ENCODE measurements around the gene QRSL1. TPM values are rescaled to one million over a fixed set of nuclear protein-coding genes. Genes with fewer than 3 reads are reported as not detected.

QRSL1 gene
- polyA plus RNA-seq, 1 donor from 2014 or later: 20.0 TPM

GRCh38 chr6:106670236-106670635 lies 40.9 kb downstream of the QRSL1 start:
- Histone ChIP-seq H3K27me3 (ENCODE audit: insufficient read depth, low read depth, low read length) (no peaks in the 10 kb centered on the region), H4K20me1 (ENCODE audit: insufficient read depth) (no peaks in the 10 kb centered on the region), H3K27ac (ENCODE audit: low read length) (no peak overlapping the region), H2AFZ (ENCODE audit: low read depth, low read length) (no peak overlapping the region), H3K79me2 (replicated peaks; ENCODE audit: insufficient read depth, low read length) (no peaks in the 10 kb centered on the region), H3K4me2 (ENCODE audit: low read length) (no peak overlapping the region), H3K9me3 (ENCODE audit: low read length) (no peaks in the 10 kb centered on the region), H3F3A (ENCODE audit: insufficient read depth, low read length, poor library complexity, severe bottlenecking) (no peaks in the 10 kb centered on the region), H3K4me3 (ENCODE audit: low read length) (no peak overlapping the region), H3K9me2 (ENCODE audit: insufficient read depth, low read length) (no peaks in the 10 kb centered on the region), H3K9ac (ENCODE audit: low read length) (no peak overlapping the region), H3K36me3 (ENCODE audit: insufficient read depth, low read length) (peaks cover 7% of the 10 kb centered on the region)
- TF ChIP-seq SMC3 (conservative IDR thresholded peaks at IDR 0.05; ENCODE audit: poor library complexity) (no peak), POLR2AphosphoS5 (IDR thresholded peaks at IDR 0.05) (no peak), EZH2 (IDR thresholded peaks at IDR 0.05; ENCODE audit: borderline replicate concordance, insufficient read depth, low read length, poor library complexity, severe bottlenecking) (no peak), REST (IDR thresholded peaks at IDR 0.05; ENCODE audit: borderline replicate concordance) (no peak), CTCF (IDR thresholded peaks at IDR 0.05; ENCODE audit: poor library complexity, severe bottlenecking) (no peak), MXI1 (conservative IDR thresholded peaks at IDR 0.05; ENCODE audit: poor library complexity, severe bottlenecking) (no peak), EP300 (conservative IDR thresholded peaks at IDR 0.05; ENCODE audit: poor library complexity, severe bottlenecking) (no peak), TAF1 (IDR thresholded peaks at IDR 0.05; ENCODE audit: low read depth) (no peak), RAD21 (conservative IDR thresholded peaks at IDR 0.05) (no peak)

GRCh38 chr6:106671651-106672050 lies 42.3 kb downstream of the QRSL1 start:
- Histone ChIP-seq H3K4me3 (ENCODE audit: low read length) (no peak overlapping the region), H3K9me3 (ENCODE audit: low read length) (no peaks in the 10 kb centered on the region), H3K4me2 (ENCODE audit: low read length) (no peak overlapping the region), H3K36me3 (ENCODE audit: insufficient read depth, low read length) (no peaks in the 10 kb centered on the region), H4K20me1 (ENCODE audit: insufficient read depth) (no peaks in the 10 kb centered on the region), H3K9me2 (ENCODE audit: insufficient read depth, low read length) (no peaks in the 10 kb centered on the region), H3K79me2 (replicated peaks; ENCODE audit: insufficient read depth, low read length) (no peaks in the 10 kb centered on the region), H3K27me3 (ENCODE audit: insufficient read depth, low read depth, low read length) (no peaks in the 10 kb centered on the region), H3K27ac (ENCODE audit: low read length) (no peak overlapping the region), H3K9ac (ENCODE audit: low read length) (no peak overlapping the region), H2AFZ (ENCODE audit: low read depth, low read length) (no peak overlapping the region), H3F3A (ENCODE audit: insufficient read depth, low read length, poor library complexity, severe bottlenecking) (no peaks in the 10 kb centered on the region)
- no peak for TF ChIP-seq EZH2 (IDR thresholded peaks at IDR 0.05; ENCODE audit: borderline replicate concordance, insufficient read depth, low read length, poor library complexity, severe bottlenecking)
- TF ChIP-seq TAF1 (IDR thresholded peaks at IDR 0.05; ENCODE audit: low read depth): no peak
- TF ChIP-seq POLR2AphosphoS5 (IDR thresholded peaks at IDR 0.05): no peak
- TF ChIP-seq RAD21 (conservative IDR thresholded peaks at IDR 0.05): no peak
- TF ChIP-seq MXI1 (conservative IDR thresholded peaks at IDR 0.05; ENCODE audit: poor library complexity, severe bottlenecking): no peak
- TF ChIP-seq CTCF (IDR thresholded peaks at IDR 0.05; ENCODE audit: poor library complexity, severe bottlenecking): no peak
- TF ChIP-seq REST (IDR thresholded peaks at IDR 0.05; ENCODE audit: borderline replicate concordance): no peak
- no peak for TF ChIP-seq EP300 (conservative IDR thresholded peaks at IDR 0.05; ENCODE audit: poor library complexity, severe bottlenecking)
- TF ChIP-seq SMC3 (conservative IDR thresholded peaks at IDR 0.05; ENCODE audit: poor library complexity): no peak

Data from neural cell (in vitro differentiated cells).